Lower leg skin (tissue), 4 donors: ENCODE data around the gene SNRNP200. TPM values are rescaled to one million over a fixed set of nuclear protein-coding genes. Genes with fewer than 3 reads are reported as not detected.

Experiments
- DNase-seq, 2 donors: peaks; one replicate each; pipeline ENCODE4 v3.0.0-alpha.2; 2019; ENCODE audit warnings: low spot score in 2 of 2
- H3K4me3 ChIP-seq: fragments of 200-600 bp; sonication (generic); 2 replicates; pipeline ENCODE4 v1.5.1; 2017; ENCODE audit warnings: mild to moderate bottlenecking, low read depth; ENCODE audit not compliant: poor library complexity, severe bottlenecking
- CTCF ChIP-seq, 3 donors: fragments of 450-650 bp; IDR thresholded peaks; one replicate each; pipeline ENCODE4 v1.5.1; 2016; ENCODE audit warnings: antibody characterized with exemption in 3 of 3, mild to moderate bottlenecking in 3 of 3, moderate library complexity in 2 of 3
- POLR2A ChIP-seq, 2 donors: fragments of 450-650 bp; IDR thresholded peaks; one replicate each; pipeline ENCODE4 v1.6.1; 2016 to 2017; ENCODE audit warnings: antibody characterized with exemption in 2 of 2, mild to moderate bottlenecking in 1 of 2, moderate library complexity in 1 of 2
- WGBS, 2 donors: methylation state at CpG; one replicate each; pipeline ENCODE4 v1.1.5; 2018; 5-methylcytosine and 5-hydroxymethylcytosine counted together
- intact Hi-C: fragments of 100-400 bp; cut with DNase I; formaldehyde crosslinking; loops from one replicate; pipeline ENCODE4 v1.15.0; 2023; ENCODE audit warnings: low total_unique reads
- total RNA-seq, 4 donors: library from RNA; depleted of rRNA; stranded (reverse); fragments of >200 nt; gene quantifications; one replicate each; pipeline ENCODE4 v1.1.0, GENCODE V29; 2016

SNRNP200 gene
- total RNA-seq, 4 donors from 2014 or later = 73.4 to 94.0 (median 87.5) TPM

GRCh38 chr2:96245609-96246390 lies 59.5 kb downstream of the SNRNP200 start:
- no peak for DNase-seq
- intact Hi-C loops = no loop called here
- no peak overlapping the region for H3K4me3 ChIP-seq
- WGBS, 2 donors = 83 to 85% methylated on average over 8 of the region's 8 CpGs
- TF ChIP-seq POLR2A (IDR thresholded peaks at IDR 0.05) = no peak
- no peak for TF ChIP-seq CTCF (IDR thresholded peaks at IDR 0.05)

GRCh38 chr2:96243843-96244242 lies 61.5 kb downstream of the SNRNP200 start:
- 96 to 98% methylated on average over 5 of the region's 5 CpGs for WGBS, 2 donors
- TF ChIP-seq CTCF (IDR thresholded peaks at IDR 0.05) = no peak
- no peak for TF ChIP-seq POLR2A (IDR thresholded peaks at IDR 0.05)
- H3K4me3 ChIP-seq = no peak overlapping the region
- DNase-seq = no peak
- intact Hi-C loops = loop anchor here (5.0 kb wide), 1 partner anchor 1423 kb away; the partner anchor contains the start of gene C2orf92

DNA sequence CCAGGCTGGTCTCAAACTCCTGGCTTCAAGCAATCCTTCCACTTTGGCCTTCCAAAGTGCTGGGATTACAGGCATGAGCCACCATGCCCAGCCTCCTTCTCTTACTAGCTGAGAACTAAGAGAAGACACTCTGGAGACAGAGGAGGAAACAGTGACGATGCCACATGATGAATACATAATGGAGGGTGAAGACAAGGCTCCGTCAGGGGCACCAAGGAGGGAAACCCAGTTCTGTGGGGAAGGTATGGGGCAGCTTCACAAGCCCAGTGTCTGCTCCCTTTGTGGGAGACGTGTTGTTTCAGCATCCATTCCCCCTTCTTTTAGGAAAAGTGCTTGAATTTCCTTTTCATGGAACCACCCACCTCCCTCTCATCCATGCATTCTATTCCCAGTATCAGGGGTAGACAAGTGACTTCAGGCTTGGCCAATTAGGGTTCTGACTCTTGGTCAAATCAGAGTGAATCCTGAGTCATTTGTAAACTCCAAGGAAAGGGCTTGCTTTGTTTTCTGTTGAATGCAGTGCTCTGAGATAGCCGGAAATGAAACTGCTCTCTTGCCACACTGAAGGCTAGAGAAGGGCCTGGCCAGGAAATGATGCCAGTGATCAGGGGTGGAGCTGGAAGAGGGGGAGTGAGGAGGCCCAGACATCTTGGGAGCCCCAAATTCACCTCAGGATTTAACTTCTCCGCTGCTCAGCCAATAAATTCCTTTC lies 63.3 kb downstream of the SNRNP200 start:
- TF ChIP-seq CTCF (IDR thresholded peaks at IDR 0.05) (no peak), POLR2A (IDR thresholded peaks at IDR 0.05) (no peak)
- WGBS, 2 donors = 55 to 62% methylated on average over 5 of the region's 5 CpGs
- intact Hi-C loops = loop anchor here (5.0 kb wide), 1 partner anchor 1425 kb away; the partner anchor contains the start of gene C2orf92
- H3K4me3 ChIP-seq = no peak overlapping the region
- DNase-seq = peak; percentile 69 to 91

DNA sequence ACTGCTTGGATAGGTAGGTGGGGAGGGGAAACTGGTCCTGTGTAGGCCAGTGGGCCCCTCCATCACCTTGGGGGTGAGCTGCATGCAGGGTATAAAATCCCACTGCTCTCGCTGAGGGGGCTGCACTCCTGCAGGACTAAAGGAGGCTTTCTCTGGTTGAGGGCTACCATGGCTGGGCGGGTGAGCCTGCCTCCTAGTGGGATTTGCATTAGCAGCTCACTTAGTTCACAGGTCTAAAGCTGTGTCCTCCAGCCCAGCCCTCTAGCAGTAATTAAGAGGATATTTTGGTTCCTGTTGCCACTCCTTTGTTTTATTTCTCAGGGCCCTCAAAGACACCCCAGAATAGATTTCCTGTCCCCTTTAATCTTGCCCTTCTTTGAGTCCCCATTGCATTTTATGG lies 64.1 kb downstream of the SNRNP200 start:
- TF ChIP-seq POLR2A (IDR thresholded peaks at IDR 0.05) (no peak), CTCF (IDR thresholded peaks at IDR 0.05) (no peak)
- WGBS, 2 donors = 62 to 77% methylated on average over 2 of the region's 2 CpGs
- DNase-seq = no peak
- intact Hi-C loops = loop anchor here (5.0 kb wide), 1 partner anchor 1426 kb away; the partner anchor contains the start of gene C2orf92
- no peak overlapping the region for H3K4me3 ChIP-seq

GRCh38 chr2:96240341-96241038 lies 64.9 kb downstream of the SNRNP200 start:
- no peak overlapping the region for H3K4me3 ChIP-seq
- intact Hi-C loops = loop anchor here (5.0 kb wide), 1 partner anchor 1427 kb away; the partner anchor contains the start of gene C2orf92
- DNase-seq = no peak
- TF ChIP-seq CTCF (IDR thresholded peaks at IDR 0.05) (no peak), POLR2A (IDR thresholded peaks at IDR 0.05) (no peak)
- 82 to 86% methylated on average over 8 to 9 of the region's 9 CpGs for WGBS, 2 donors
